HCT116 (cell line): Measurements from ENCODE around the gene ZNF581. TPM values are rescaled to one million over a fixed set of nuclear protein-coding genes. Genes with fewer than 3 reads are reported as not detected.

ENCODE experiments used
- ATAC-seq: fragments of 200-7000 bp; cut with Tn5 transposase; 2 replicates; pipeline ENCODE4 v1.9.1; 2020; ENCODE audit warnings: mild to moderate bottlenecking, moderate library complexity
- BruUV-seq: library from RNA; stranded (reverse); fragments of 400-500 nt; replicated peaks from 2 replicates; lab custom pipeline; 2021; lab: Mats Ljungman, UMichigan
- CTCF ChIA-PET: fragments of 300-600 bp; sonication (Branson Sonifier 250); formaldehyde crosslinking; loops from one replicate; lab custom pipeline; 2021; ENCODE audit warnings: antibody characterized with exemption; lab: Charles Lee
- POLR2A ChIA-PET: fragments of 300-600, 350-600 bp; sonication (Branson Sonifier 250); formaldehyde crosslinking; loops from one replicate; lab custom pipeline; 2021; ENCODE audit warnings: antibody characterized with exemption; lab: Charles Lee
- RAD21 ChIA-PET, 2 experiments: fragments of 300-600 bp; sonication (Branson Sonifier 250); formaldehyde crosslinking; loops; one replicate each; lab custom pipeline; 2023; ENCODE audit warnings: low total read pairs in 2 of 2; ENCODE audit not compliant: uncharacterized antibody in 2 of 2, unreplicated experiment in 2 of 2, low non-redundant PET in 1 of 2; lab: Charles Lee
- DNase-seq: peaks from one replicate; pipeline ENCODE4 v3.0.0-alpha.2; 2010; ENCODE audit warnings: low read depth, low spot score
- H2AFZ ChIP-seq: fragments of 200-600 bp; shearing (Covaris generic), sonication (generic); 2 replicates; pipeline ENCODE4 v1.6.1; 2017; ENCODE audit warnings: low read depth, mixed run types, mixed read lengths, antibody characterized with exemption, low read length; ENCODE audit not compliant: poor library complexity, severe bottlenecking
- H3K27ac ChIP-seq: 2 replicates; pipeline ENCODE4 v1.5.1; 2012; ENCODE audit warnings: low read depth, low read length
- H3K27me3 ChIP-seq: fragments of 200-600 bp; sonication (generic); 2 replicates; pipeline ENCODE4 v1.6.1; 2016; ENCODE audit warnings: mixed run types, low read length, mixed read lengths; ENCODE audit not compliant: insufficient read depth
- H3K36me3 ChIP-seq, 2 experiments: fragments of 200-500 bp in 1 of 2; fragments of 200-600 bp in 1 of 2; sonication (Bioruptor generic) in 1 of 2; sonication (generic) in 1 of 2; 2 replicates each; pipeline versions ENCODE4 v1.5.1 to v1.6.1; 2014 to 2016; ENCODE audit warnings: low read length in 2 of 2, inconsistent platforms in 1 of 2, mixed read lengths in 1 of 2, mixed run types in 1 of 2; ENCODE audit not compliant: insufficient read depth in 2 of 2, control insufficient read depth in 1 of 2
- H3K4me1 ChIP-seq, 2 experiments: fragments of 200-600 bp in 1 of 2; sonication (generic) in 1 of 2; 2 replicates each; pipeline versions ENCODE4 v1.5.1 to v1.6.1; 2012 to 2017; ENCODE audit warnings: low read length in 2 of 2, inconsistent platforms in 1 of 2, mild to moderate bottlenecking in 1 of 2, mixed read lengths in 1 of 2, mixed run types in 1 of 2, moderate library complexity in 1 of 2; ENCODE audit not compliant: insufficient read depth in 2 of 2, control insufficient read depth in 1 of 2
- H3K4me2 ChIP-seq: fragments of 200-600 bp; sonication (generic); 2 replicates; pipeline ENCODE4 v1.6.1; 2017; ENCODE audit warnings: mixed run types, low read length, mixed read lengths
- H3K4me3 ChIP-seq, 2 experiments: fragments of 200-600 bp in 1 of 2; sonication (generic) in 1 of 2; replicated peaks in 1 of 2; 2 replicates each; pipeline ENCODE4 v1.5.1; 2011 to 2016; ENCODE audit warnings: low read length in 2 of 2, control low read depth in 1 of 2, low read depth in 1 of 2, mild to moderate bottlenecking in 1 of 2, mixed read lengths in 1 of 2, mixed run types in 1 of 2
- H3K79me2 ChIP-seq: fragments of 200-600 bp; sonication (generic); 2 replicates; pipeline ENCODE4 v1.6.1; 2017; ENCODE audit warnings: mild to moderate bottlenecking, mixed run types, low read length, moderate library complexity, mixed read lengths; ENCODE audit not compliant: insufficient read depth
- H3K9ac ChIP-seq: fragments of 200-600 bp; sonication (generic); 2 replicates; pipeline ENCODE4 v1.6.1; 2016; ENCODE audit warnings: low read length, mixed read lengths
- H3K9me2 ChIP-seq: fragments of 200-600 bp; sonication (generic), shearing (Covaris generic); 2 replicates; pipeline ENCODE4 v1.6.1; 2017; ENCODE audit warnings: mixed run types, mild to moderate bottlenecking, moderate library complexity; ENCODE audit not compliant: insufficient read depth
- H3K9me3 ChIP-seq, 2 experiments: fragments of 200-500 bp in 1 of 2; fragments of 200-600 bp in 1 of 2; sonication (Bioruptor generic) in 1 of 2; sonication (generic) in 1 of 2; 2 replicates each; pipeline ENCODE4 v1.6.1; 2014 to 2017; ENCODE audit warnings: low read length in 2 of 2, mixed read lengths in 2 of 2, inconsistent platforms in 1 of 2, low read depth in 1 of 2, mild to moderate bottlenecking in 1 of 2, mixed run types in 1 of 2, moderate library complexity in 1 of 2; ENCODE audit not compliant: control insufficient read depth in 1 of 2, insufficient read depth in 1 of 2
- H4K20me1 ChIP-seq: fragments of 200-600 bp; sonication (generic), shearing (Covaris generic); 2 replicates; pipeline ENCODE4 v1.6.1; 2017; ENCODE audit warnings: mixed run types, mild to moderate bottlenecking, moderate library complexity; ENCODE audit not compliant: insufficient read depth
- CBX3 ChIP-seq: IDR thresholded peaks from 2 replicates; pipeline ENCODE4 v1.6.1; 2012; ENCODE audit warnings: low read depth
- CTCF ChIP-seq, 3 experiments: fragments of 200-600 bp in 1 of 3; sonication (generic) in 1 of 3; IDR thresholded peaks in 2 of 3; conservative IDR thresholded peaks in 1 of 3; 2 replicates each; pipeline ENCODE4 v1.5.1; 2012 to 2017; ENCODE audit warnings: low read depth in 2 of 3, low read length in 2 of 3, antibody characterized with exemption in 1 of 3, borderline replicate concordance in 1 of 3, control low read depth in 1 of 3, mild to moderate bottlenecking in 1 of 3, mixed read lengths in 1 of 3, mixed run types in 1 of 3, moderate library complexity in 1 of 3; ENCODE audit not compliant: insufficient read depth in 1 of 3
- EGR1 ChIP-seq: IDR thresholded peaks from 2 replicates; pipeline ENCODE4 v1.6.1; 2012; ENCODE audit warnings: low read depth
- ELF1 ChIP-seq: IDR thresholded peaks from 2 replicates; pipeline ENCODE4 v1.6.1; 2012; ENCODE audit warnings: low read depth, borderline replicate concordance
- EZH2 ChIP-seq: fragments of 200-600 bp; sonication (generic); IDR thresholded peaks from 2 replicates; pipeline ENCODE4 v1.6.1; 2017; ENCODE audit warnings: antibody characterized with exemption, mixed run types
- EZH2phosphoT487 ChIP-seq: fragments of 200-600 bp; IDR thresholded peaks from 2 replicates; pipeline ENCODE4 v1.6.1; 2018; ENCODE audit warnings: antibody characterized with exemption, borderline replicate concordance
- FOSL1 ChIP-seq: IDR thresholded peaks from 2 replicates; pipeline ENCODE4 v1.6.1; 2012; ENCODE audit warnings: low read depth
- JUND ChIP-seq: IDR thresholded peaks from 2 replicates; pipeline ENCODE4 v1.6.1; 2012
- POLR2A ChIP-seq: IDR thresholded peaks from 2 replicates; pipeline ENCODE4 v1.7.0; 2011; ENCODE audit warnings: borderline replicate concordance; ENCODE audit not compliant: insufficient read depth, insufficient read length; ENCODE audit errors: extremely low read depth
- RAD21 ChIP-seq: IDR thresholded peaks from 2 replicates; pipeline ENCODE4 v1.6.1; 2012; ENCODE audit warnings: low read depth, mild to moderate bottlenecking
- REST ChIP-seq: IDR thresholded peaks from 2 replicates; pipeline ENCODE4 v1.6.1; 2012; ENCODE audit warnings: low read depth
- SIN3A ChIP-seq: IDR thresholded peaks from 2 replicates; pipeline ENCODE4 v1.6.1; 2012; ENCODE audit warnings: low read depth
- TCF7L2 ChIP-seq: IDR thresholded peaks from 2 replicates; pipeline ENCODE4 v1.7.0; 2011; ENCODE audit warnings: borderline replicate concordance, inconsistent platforms; ENCODE audit not compliant: insufficient read depth, insufficient read length; ENCODE audit errors: extremely low read depth
- YY1 ChIP-seq: IDR thresholded peaks from 2 replicates; pipeline ENCODE4 v1.6.1; 2011; ENCODE audit warnings: low read length, low read depth, moderate library complexity, mild to moderate bottlenecking; ENCODE audit not compliant: insufficient replicate concordance; ENCODE audit errors: extremely low read depth
- ZBTB33 ChIP-seq: IDR thresholded peaks from 2 replicates; pipeline ENCODE4 v1.6.1; 2011; ENCODE audit warnings: mild to moderate bottlenecking, low read length, moderate library complexity; ENCODE audit not compliant: insufficient replicate concordance; ENCODE audit errors: extremely low read depth
- ZFX ChIP-seq: fragments of 450-650 bp; IDR thresholded peaks from 2 replicates; pipeline ENCODE4 v1.6.1; 2017
- intact Hi-C: fragments of 100-400 bp; cut with micrococcal nuclease; formaldehyde crosslinking; loops from 2 replicates; pipeline ENCODE4 v1.10.0; 2022
- total RNA-seq: library from RNA; stranded (reverse); gene quantifications from one replicate; pipeline ENCODE4 v1.2.1, GENCODE V29; 2021; ENCODE audit not compliant: unreplicated experiment

Gene ZNF581
- total RNA-seq, 1 experiment from 2014 or later = 44.4 TPM

- H3K9me3 ChIP-seq = no peaks in the 10 kb centered on the region
- peaks cover 96% of the 10 kb centered on the region for H3K79me2 ChIP-seq
- H3K27ac ChIP-seq = no peak overlapping the region
- no peak overlapping the region for H3K4me2 ChIP-seq
- DNase-seq (no peak), ATAC-seq (no peak)
- no peak overlapping the region for H3K4me3 ChIP-seq
- no TSS peak for BruUV-seq
- POLR2A ChIA-PET = no interaction called here
- H4K20me1 ChIP-seq = no peaks in the 10 kb centered on the region; the same call in 1 of the 2 replicates
- no peak overlapping the region for H3K9ac ChIP-seq
- intact Hi-C loops = no loop called here
- peaks cover 13 to 19% of the 10 kb centered on the region in 2 experiments; a peak in 3 of 4 replicates for H3K4me1 ChIP-seq
- H3K27me3 ChIP-seq = no peaks in the 10 kb centered on the region
- H3K9me2 ChIP-seq = no peaks in the 10 kb centered on the region
- CTCF ChIA-PET = no interaction called here
- TF ChIP-seq POLR2A (no peak), YY1 (no peak), JUND (no peak), ELF1 (no peak), RAD21 (no peak), TCF7L2 (no peak), FOSL1 (no peak), CBX3 (no peak), CTCF (IDR thresholded peaks at IDR 0.05 in 2 of 3, conservative IDR thresholded peaks at IDR 0.05 in 1 of 3; ENCODE audit: borderline replicate concordance in 1 of 3, insufficient read depth in 1 of 3, low read depth in 2 of 3, low read length in 2 of 3) (no peak), ZBTB33 (no peak), ZFX (no peak), EGR1 (no peak), EZH2phosphoT487 (no peak), REST (no peak), SIN3A (no peak), EZH2 (no peak)
- no peak overlapping the region for H2AFZ ChIP-seq
- RAD21 ChIA-PET = no interaction called here
- peaks cover 48 to 57% of the 10 kb centered on the region in 2 experiments; a peak in 3 of 4 replicates for H3K36me3 ChIP-seq
Measured at GRCh38 chr19:55659822-55660221, 16.4 kb downstream of the ZNF581 start.
